ENCODE data around the gene PALLD.

PALLD gene

DNA sequence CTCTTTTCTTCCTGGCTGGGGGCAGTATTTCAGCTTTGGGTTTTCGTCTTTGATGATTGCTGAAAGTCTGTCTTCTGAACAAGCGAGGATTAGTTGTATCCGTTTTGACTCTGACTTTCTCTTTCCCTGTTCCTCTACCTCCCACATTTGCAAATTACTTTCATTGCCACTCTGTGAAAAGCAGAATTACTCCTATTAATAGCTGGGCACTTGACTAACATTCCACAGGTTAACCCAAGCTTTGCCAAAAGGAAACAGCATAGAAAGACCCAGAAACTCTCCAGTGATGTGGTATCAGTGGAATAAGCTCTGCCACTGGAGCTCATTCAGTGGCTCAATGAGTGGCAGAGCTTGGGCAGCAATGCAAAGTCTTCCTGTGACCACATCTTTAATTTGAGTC is 238.9 kb downstream of the PALLD start:
- Histone ChIP-seq H3K36me3 (no peaks in the 10 kb centered on the region), H3K9me3 (ENCODE audit: severe bottlenecking) (no peaks in the 10 kb centered on the region), H3K4me3 (ENCODE audit: low read depth, low read length) (no peak overlapping the region), H3K27me3 (ENCODE audit: insufficient read depth, low read depth, severe bottlenecking) (no peaks in the 10 kb centered on the region), H3K27ac (no peak overlapping the region)
- no peak for TF ChIP-seq CTCF (IDR thresholded peaks at IDR 0.05; ENCODE audit: low read depth, low read length)
- no peak for DNase-seq

GRCh38 chr4:168736860-168737805 is 240.3 kb downstream of the PALLD start:
- H3K27me3 ChIP-seq (ENCODE audit: insufficient read depth, low read depth, severe bottlenecking): no peaks in the 10 kb centered on the region
- H3K9me3 ChIP-seq (ENCODE audit: severe bottlenecking): no peaks in the 10 kb centered on the region
- no peak for TF ChIP-seq CTCF (IDR thresholded peaks at IDR 0.05; ENCODE audit: low read depth, low read length)
- no peak overlapping the region for H3K4me3 ChIP-seq (ENCODE audit: low read depth, low read length)
- H3K27ac ChIP-seq: no peak overlapping the region
- DNase-seq: no peak
- no peaks in the 10 kb centered on the region for H3K36me3 ChIP-seq

GRCh38 chr4:168737806-168738172 is 240.9 kb downstream of the PALLD start:
- DNase-seq: no peak
- TF ChIP-seq CTCF (IDR thresholded peaks at IDR 0.05; ENCODE audit: low read depth, low read length): no peak
- H3K36me3 ChIP-seq: no peaks in the 10 kb centered on the region
- H3K27me3 ChIP-seq (ENCODE audit: insufficient read depth, low read depth, severe bottlenecking): no peaks in the 10 kb centered on the region
- H3K27ac ChIP-seq: no peak overlapping the region
- no peak overlapping the region for H3K4me3 ChIP-seq (ENCODE audit: low read depth, low read length)
- H3K9me3 ChIP-seq (ENCODE audit: severe bottlenecking): no peaks in the 10 kb centered on the region

GRCh38 chr4:168739886-168740285 is 243.0 kb downstream of the PALLD start:
- no peak overlapping the region for H3K27ac ChIP-seq
- DNase-seq: no peak
- H3K27me3 ChIP-seq (ENCODE audit: insufficient read depth, low read depth, severe bottlenecking): no peaks in the 10 kb centered on the region
- TF ChIP-seq CTCF (IDR thresholded peaks at IDR 0.05; ENCODE audit: low read depth, low read length): no peak
- no peak overlapping the region for H3K4me3 ChIP-seq (ENCODE audit: low read depth, low read length)
- H3K9me3 ChIP-seq (ENCODE audit: severe bottlenecking): no peaks in the 10 kb centered on the region
- no peaks in the 10 kb centered on the region for H3K36me3 ChIP-seq

DNA sequence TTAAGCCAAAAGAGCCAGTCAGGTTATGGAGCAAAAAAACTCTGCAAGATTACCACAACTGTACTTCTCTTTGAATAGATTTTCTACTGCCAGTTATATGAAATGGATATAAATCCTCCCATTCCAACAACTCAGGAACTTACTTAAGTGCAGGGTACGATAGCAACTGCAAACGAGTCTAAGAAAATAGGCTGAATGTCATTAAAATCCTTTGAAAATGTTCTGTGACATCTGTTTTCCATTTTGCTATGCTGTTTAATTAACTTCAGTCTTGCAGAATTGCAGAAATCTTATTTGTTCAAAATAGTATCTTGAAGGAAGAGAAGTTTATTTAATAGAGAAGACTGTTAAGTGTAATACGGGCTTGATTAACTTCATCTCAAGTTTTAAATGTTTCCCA is 243.8 kb downstream of the PALLD start:
- DNase-seq: no peak
- Histone ChIP-seq H3K27ac (no peak overlapping the region), H3K9me3 (ENCODE audit: severe bottlenecking) (no peaks in the 10 kb centered on the region), H3K36me3 (no peaks in the 10 kb centered on the region), H3K4me3 (ENCODE audit: low read depth, low read length) (no peak overlapping the region), H3K27me3 (ENCODE audit: insufficient read depth, low read depth, severe bottlenecking) (no peaks in the 10 kb centered on the region)
- no peak for TF ChIP-seq CTCF (IDR thresholded peaks at IDR 0.05; ENCODE audit: low read depth, low read length)

Data from WERI-Rb-1 (cell line).